Activated CD8-positive, alpha-beta memory T cell treated with anti-CD3 and anti-CD28 coated beads, Interleukin-2, amount 10 ng/mL, durations not matched to agents 7 days and 5 days (primary cell): ENCODE measurements around the gene PRDM16. TPM values are rescaled to one million over a fixed set of nuclear protein-coding genes. Genes with fewer than 3 reads are reported as not detected.

Source experiments
- ATAC-seq: fragments of 150-1000 bp; cut with Tn5 transposase; one replicate; pipeline ENCODE4 v1.10.0; 2021; ENCODE audit warnings: moderate library complexity
- CTCF ChIA-PET: fragments of 350-600 bp; sonication (Branson Sonifier 250); formaldehyde crosslinking; loops from one replicate; lab custom pipeline; 2021; ENCODE audit warnings: antibody characterized with exemption; lab: Charles Lee
- DNase-seq: peaks from one replicate; pipeline ENCODE4 v3.0.0-alpha.2; 2020
- H3K27ac Mint-ChIP-seq: one replicate; pipeline ENCODE4 v1.8.0; 2021; ENCODE audit warnings: mild to moderate bottlenecking, mixed read lengths
- H3K27me3 Mint-ChIP-seq: one replicate; pipeline ENCODE4 v1.8.0; 2021; ENCODE audit warnings: mixed read lengths
- H3K36me3 Mint-ChIP-seq: one replicate; pipeline ENCODE4 v1.8.0; 2021; ENCODE audit warnings: mild to moderate bottlenecking, mixed read lengths
- H3K4me1 Mint-ChIP-seq: one replicate; pipeline ENCODE4 v1.8.0; 2021; ENCODE audit warnings: mixed read lengths
- H3K4me3 Mint-ChIP-seq: one replicate; pipeline ENCODE4 v1.8.0; 2021; ENCODE audit warnings: mild to moderate bottlenecking, moderate library complexity, mixed read lengths
- H3K9me3 Mint-ChIP-seq: one replicate; pipeline ENCODE4 v1.8.0; 2022; ENCODE audit warnings: low read depth, mixed read lengths
- total RNA-seq, 2 experiments: library from RNA; stranded (reverse); gene quantifications; one replicate each; pipeline ENCODE4 v1.2.3, GENCODE V29; 2021

PRDM16 gene
- total RNA-seq, 2 experiments from 2014 or later, result not detected

GRCh38 chr1:3453891-3454810 lies 385.1 kb downstream of the PRDM16 start, which contains the start of gene ARHGEF16:
TSS of gene ARHGEF16 (plus strand) at chr1:3454665. CDS start at chr1:3463085, 8,420 bp downstream.
- Mint-ChIP-seq H3K4me1 (no peaks in the 10 kb centered on the region), H3K27me3 (peaks cover 16% of the 10 kb centered on the region), H3K9me3 (no peaks in the 10 kb centered on the region), H3K36me3 (no peaks in the 10 kb centered on the region), H3K27ac (no peak within 1 kb of the TSS), H3K4me3 (no peak within 1 kb of the TSS)
- DNase-seq, result no peak
- ATAC-seq, result no peak
- CTCF ChIA-PET, result interaction anchor here (0.7 to 2.6 kb wide), 10 partner anchors 10 to 167 kb away, joined by 3 to 49 read pairs (median 8); no protein-coding TSS in a partner anchor

GRCh38 chr1:3454811-3455618 lies 386.0 kb downstream of the PRDM16 start:
- no peak overlapping the region for H3K27ac Mint-ChIP-seq
- DNase-seq (no peak), ATAC-seq (no peak)
- peaks cover 12% of the 10 kb centered on the region for H3K27me3 Mint-ChIP-seq
- no peaks in the 10 kb centered on the region for H3K4me1 Mint-ChIP-seq
- CTCF ChIA-PET, result interaction anchor here (0.7 kb wide), 1 partner anchor 28 kb away, joined by 3 read pairs; no protein-coding TSS in a partner anchor
- H3K9me3 Mint-ChIP-seq, result no peaks in the 10 kb centered on the region
- H3K4me3 Mint-ChIP-seq, result no peak overlapping the region
- H3K36me3 Mint-ChIP-seq, result no peaks in the 10 kb centered on the region

GRCh38 chr1:3455670-3456448 lies 386.9 kb downstream of the PRDM16 start:
- ATAC-seq, result no peak
- H3K27ac Mint-ChIP-seq, result no peak overlapping the region
- CTCF ChIA-PET, result no interaction called here

DNA sequence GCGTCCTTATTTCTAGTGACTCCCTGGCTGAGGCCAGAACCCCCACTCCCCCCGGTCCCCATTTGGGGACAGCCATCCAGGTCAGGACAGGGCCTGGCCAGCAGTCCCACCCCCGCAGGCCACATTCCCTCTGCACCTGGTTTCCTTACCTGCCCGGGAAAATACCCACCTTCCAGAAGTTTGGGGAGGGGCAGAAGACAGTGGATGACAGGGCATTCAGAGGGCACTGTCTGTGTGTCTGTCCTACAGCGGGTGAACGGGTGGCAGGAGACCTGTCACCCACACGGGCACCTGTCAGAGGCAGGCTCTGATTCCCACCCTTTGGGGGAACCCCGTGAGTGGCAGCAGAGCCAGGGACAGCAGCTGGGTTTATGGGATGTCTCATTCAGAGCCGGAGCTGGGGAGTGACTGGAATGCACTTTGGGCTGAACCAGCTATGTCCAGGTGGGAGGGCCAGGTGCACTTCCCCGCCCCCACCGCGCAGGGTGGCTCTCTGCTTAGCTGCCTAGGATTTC lies 387.5 kb downstream of the PRDM16 start:
- H3K27ac Mint-ChIP-seq, result no peak overlapping the region

More at GRCh38 chr1:3455670-3456448, 386.9 kb downstream of the PRDM16 start:
- H3K27me3 Mint-ChIP-seq, result peaks cover 12% of the 10 kb centered on the region
- H3K36me3 Mint-ChIP-seq, result no peaks in the 10 kb centered on the region
- no peaks in the 10 kb centered on the region for H3K4me1 Mint-ChIP-seq
- H3K4me3 Mint-ChIP-seq, result no peak overlapping the region
- H3K9me3 Mint-ChIP-seq, result no peaks in the 10 kb centered on the region
- no peak for DNase-seq

DNA sequence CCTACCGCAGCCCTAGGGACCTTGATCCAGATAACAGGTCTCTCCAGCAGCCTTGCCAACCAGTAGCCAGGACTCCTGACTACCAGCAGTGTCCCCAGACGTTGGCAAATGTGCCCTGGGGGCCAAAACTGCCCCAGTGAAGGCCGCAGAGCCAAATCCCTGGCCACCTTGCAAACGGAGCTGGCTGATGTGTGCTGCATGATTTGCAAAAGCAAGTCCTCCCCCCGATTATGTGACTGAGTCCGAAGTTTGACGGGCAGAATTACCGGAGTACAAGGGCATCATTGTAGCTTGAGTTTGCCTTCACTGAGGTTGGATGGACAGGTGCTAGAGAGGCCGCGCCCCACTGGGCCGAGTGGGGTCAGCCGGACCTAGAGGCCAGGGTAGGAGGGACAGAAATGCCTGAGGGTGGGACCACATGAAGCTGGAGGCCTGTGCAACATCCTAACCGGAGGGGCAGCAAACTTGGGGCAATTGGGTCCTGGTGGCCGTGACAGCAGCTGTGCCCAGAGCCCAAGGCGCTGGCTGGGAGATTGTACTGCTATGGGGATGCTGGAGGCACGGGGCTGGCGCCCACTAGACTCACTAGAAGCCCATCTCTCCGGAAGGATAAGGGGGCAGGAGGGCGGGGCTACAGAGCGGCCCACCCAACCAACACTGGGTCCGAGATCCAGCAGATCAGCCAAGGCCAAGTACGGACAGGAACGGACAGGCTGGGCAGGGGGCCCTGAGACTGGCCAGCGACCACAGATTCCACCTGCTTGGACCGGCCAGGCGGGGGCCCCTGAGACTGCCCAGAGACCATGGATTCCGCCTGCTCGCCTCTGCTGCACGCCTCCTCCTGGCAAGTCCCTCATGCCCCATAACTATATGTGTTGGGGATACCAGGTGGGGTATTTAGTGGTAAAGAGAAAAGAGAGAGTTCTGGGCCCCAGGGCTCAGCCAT lies 388.2 kb downstream of the PRDM16 start:
- no peaks in the 10 kb centered on the region for H3K36me3 Mint-ChIP-seq
- H3K27ac Mint-ChIP-seq, result no peak overlapping the region
- H3K4me1 Mint-ChIP-seq, result no peaks in the 10 kb centered on the region
- peaks cover 12% of the 10 kb centered on the region for H3K27me3 Mint-ChIP-seq
- ATAC-seq, result no peak
- CTCF ChIA-PET, result no interaction called here
- DNase-seq, result no peak
- no peaks in the 10 kb centered on the region for H3K9me3 Mint-ChIP-seq
- H3K4me3 Mint-ChIP-seq, result no peak overlapping the region

More for the DNA sequence above, 387.5 kb downstream of the PRDM16 start:
- no peaks in the 10 kb centered on the region for H3K4me1 Mint-ChIP-seq
- H3K36me3 Mint-ChIP-seq, result no peaks in the 10 kb centered on the region
- no peaks in the 10 kb centered on the region for H3K9me3 Mint-ChIP-seq
- no peak overlapping the region for H3K4me3 Mint-ChIP-seq
- H3K27me3 Mint-ChIP-seq, result peaks cover 12% of the 10 kb centered on the region
- DNase-seq (no peak), ATAC-seq (no peak)
- CTCF ChIA-PET, result no interaction called here

GRCh38 chr1:3457910-3458883 lies 389.2 kb downstream of the PRDM16 start:
- DNase-seq (no peak), ATAC-seq (no peak)
- no peaks in the 10 kb centered on the region for H3K4me1 Mint-ChIP-seq
- CTCF ChIA-PET, result no interaction called here
- no peaks in the 10 kb centered on the region for H3K9me3 Mint-ChIP-seq
- H3K4me3 Mint-ChIP-seq, result no peak overlapping the region
- H3K36me3 Mint-ChIP-seq, result no peaks in the 10 kb centered on the region
- H3K27ac Mint-ChIP-seq, result no peak overlapping the region
- H3K27me3 Mint-ChIP-seq, result peaks cover 11% of the 10 kb centered on the region

GRCh38 chr1:3459051-3459908 lies 390.3 kb downstream of the PRDM16 start:
- Mint-ChIP-seq H3K4me1 (no peaks in the 10 kb centered on the region), H3K27ac (no peak overlapping the region), H3K36me3 (no peaks in the 10 kb centered on the region), H3K4me3 (no peak overlapping the region), H3K9me3 (no peaks in the 10 kb centered on the region), H3K27me3 (peaks cover 7% of the 10 kb centered on the region)
- no peak for ATAC-seq
- no peak for DNase-seq
- CTCF ChIA-PET, result no interaction called here

- H3K9me3 Mint-ChIP-seq, result no peaks in the 10 kb centered on the region
- H3K36me3 Mint-ChIP-seq, result no peaks in the 10 kb centered on the region
- ATAC-seq, result no peak
- CTCF ChIA-PET, result interaction anchor here (0.6 kb wide), 1 partner anchor 1049 kb away, joined by 3 read pairs; no protein-coding TSS in a partner anchor
- H3K4me1 Mint-ChIP-seq, result no peaks in the 10 kb centered on the region
- H3K4me3 Mint-ChIP-seq, result no peak overlapping the region
- DNase-seq, result no peak
- H3K27ac Mint-ChIP-seq, result no peak overlapping the region
- peaks cover 5% of the 10 kb centered on the region for H3K27me3 Mint-ChIP-seq
Observed at GRCh38 chr1:3459940-3460671, 391.1 kb downstream of the PRDM16 start.

- Mint-ChIP-seq H3K27me3 (no peaks in the 10 kb centered on the region), H3K4me1 (no peaks in the 10 kb centered on the region), H3K27ac (no peak overlapping the region), H3K9me3 (no peaks in the 10 kb centered on the region), H3K4me3 (no peak overlapping the region), H3K36me3 (no peaks in the 10 kb centered on the region)
- CTCF ChIA-PET, result interaction anchor here (0.6 kb wide), 1 partner anchor 1049 kb away, joined by 3 read pairs; no protein-coding TSS in a partner anchor
- ATAC-seq, result no peak
- DNase-seq, result no peak
Observed at GRCh38 chr1:3460672-3461131, 391.7 kb downstream of the PRDM16 start.
